HUES48 (cell line): ENCODE measurements around the gene CCDC186.
"Not testable (repeated sequence)": the region's sequence is repeated elsewhere in the genome, so short reads cannot be mapped to it uniquely, and the experiment has no call there.

ENCODE experiments used
- H3K27ac ChIP-seq: one replicate; pipeline ENCODE4 v1.7.0; 2013; ENCODE audit warnings: low read depth, low read length, inconsistent platforms
- H3K27me3 ChIP-seq: 2 replicates; pipeline ENCODE4 v1.6.1; 2013; ENCODE audit warnings: mild to moderate bottlenecking, low read length; ENCODE audit not compliant: control insufficient read depth, insufficient read depth
- H3K36me3 ChIP-seq: 2 replicates; pipeline ENCODE4 v1.6.1; 2013; ENCODE audit warnings: low read length; ENCODE audit not compliant: control insufficient read depth, insufficient read depth
- H3K4me1 ChIP-seq: 2 replicates; pipeline ENCODE4 v1.6.1; 2013; ENCODE audit warnings: mild to moderate bottlenecking, low read length; ENCODE audit not compliant: control insufficient read depth, insufficient read depth
- H3K4me3 ChIP-seq: 2 replicates; pipeline ENCODE4 v1.5.1; 2013; ENCODE audit warnings: mild to moderate bottlenecking, low read depth, low read length
- H3K9ac ChIP-seq: 2 replicates; pipeline ENCODE4 v1.6.1; 2013; ENCODE audit warnings: mild to moderate bottlenecking, low read depth, low read length, moderate library complexity
- H3K9me3 ChIP-seq: 2 replicates; pipeline ENCODE4 v1.6.1; 2013; ENCODE audit warnings: low read length; ENCODE audit not compliant: control insufficient read depth, insufficient read depth

CCDC186 gene

GRCh38 chr10:114151486-114151885, 22.5 kb downstream of the CCDC186 start:
- Histone ChIP-seq H3K9me3 (no peaks in the 10 kb centered on the region), H3K27ac (no peak overlapping the region), H3K9ac (no peak overlapping the region), H3K36me3 (peaks cover 59% of the 10 kb centered on the region), H3K27me3 (no peaks in the 10 kb centered on the region), H3K4me1 (no peaks in the 10 kb centered on the region), H3K4me3 (no peak overlapping the region)

GRCh38 chr10:114149476-114149875, 24.5 kb downstream of the CCDC186 start:
- H3K4me1 ChIP-seq, H3K4me3 ChIP-seq, H3K9ac ChIP-seq, H3K9me3 ChIP-seq, H3K27me3 ChIP-seq, H3K27ac ChIP-seq: not testable (repeated sequence)
- peaks cover 59% of the 10 kb centered on the region for H3K36me3 ChIP-seq

- Histone ChIP-seq H3K36me3 (peaks cover 53% of the 10 kb centered on the region), H3K9me3 (no peaks in the 10 kb centered on the region), H3K27ac (no peak overlapping the region), H3K27me3 (no peaks in the 10 kb centered on the region), H3K9ac (no peak overlapping the region), H3K4me3 (no peak overlapping the region), H3K4me1 (no peaks in the 10 kb centered on the region)
These were observed 30.8 kb downstream of the CCDC186 start for GRCh38 chr10:114143160-114143559.

- Histone ChIP-seq H3K27me3 (no peaks in the 10 kb centered on the region), H3K4me3 (no peak overlapping the region), H3K27ac (no peak overlapping the region), H3K4me1 (no peaks in the 10 kb centered on the region), H3K9me3 (no peaks in the 10 kb centered on the region), H3K36me3 (peaks cover 49% of the 10 kb centered on the region), H3K9ac (no peak overlapping the region)
These were observed 32.0 kb downstream of the CCDC186 start for GRCh38 chr10:114142018-114142417.

- not testable (repeated sequence) for H3K9ac ChIP-seq, H3K9me3 ChIP-seq, H3K27ac ChIP-seq, H3K27me3 ChIP-seq, H3K4me1 ChIP-seq, H3K4me3 ChIP-seq
- peaks cover 54% of the 10 kb centered on the region for H3K36me3 ChIP-seq
These were observed 33.2 kb downstream of the CCDC186 start for GRCh38 chr10:114140827-114141226.

- Histone ChIP-seq H3K9ac (no peak overlapping the region), H3K27me3 (no peaks in the 10 kb centered on the region), H3K4me3 (no peak overlapping the region), H3K4me1 (no peaks in the 10 kb centered on the region), H3K36me3 (peaks cover 56% of the 10 kb centered on the region), H3K9me3 (no peaks in the 10 kb centered on the region), H3K27ac (no peak overlapping the region)
These were observed 34.0 kb downstream of the CCDC186 start for GRCh38 chr10:114140036-114140435.

GRCh38 chr10:114138581-114138980, 35.4 kb downstream of the CCDC186 start:
- Histone ChIP-seq H3K4me1 (no peaks in the 10 kb centered on the region), H3K9me3 (no peaks in the 10 kb centered on the region), H3K4me3 (no peak overlapping the region), H3K36me3 (peaks cover 58% of the 10 kb centered on the region), H3K9ac (no peak overlapping the region), H3K27ac (no peak overlapping the region), H3K27me3 (no peaks in the 10 kb centered on the region)

- H3K36me3 ChIP-seq: peaks cover 65% of the 10 kb centered on the region
- no peak overlapping the region for H3K9ac ChIP-seq
- H3K4me3 ChIP-seq: no peak overlapping the region
- no peak overlapping the region for H3K27ac ChIP-seq
- no peaks in the 10 kb centered on the region for H3K9me3 ChIP-seq
- H3K27me3 ChIP-seq: no peaks in the 10 kb centered on the region
- H3K4me1 ChIP-seq: no peaks in the 10 kb centered on the region
These were observed 38.5 kb downstream of the CCDC186 start for GRCh38 chr10:114135476-114135875.

- Histone ChIP-seq H3K27ac (no peak overlapping the region), H3K4me1 (no peaks in the 10 kb centered on the region), H3K27me3 (no peaks in the 10 kb centered on the region), H3K4me3 (no peak overlapping the region), H3K9me3 (no peaks in the 10 kb centered on the region), H3K9ac (no peak overlapping the region), H3K36me3 (peaks cover 94% of the 10 kb centered on the region)
These were observed 42.9 kb downstream of the CCDC186 start for GRCh38 chr10:114131094-114131493.

- Histone ChIP-seq H3K4me1 (no peaks in the 10 kb centered on the region; the same call in 1 of the 2 replicates), H3K36me3 (peaks cover 27% of the 10 kb centered on the region), H3K4me3 (no peak overlapping the region), H3K27me3 (no peaks in the 10 kb centered on the region), H3K9me3 (no peaks in the 10 kb centered on the region), H3K27ac (no peak overlapping the region), H3K9ac (no peak overlapping the region)
These were observed 53.0 kb downstream of the CCDC186 start for GRCh38 chr10:114121031-114121430.

GRCh38 chr10:114118514-114118913, 55.5 kb downstream of the CCDC186 start:
- H3K27ac ChIP-seq: no peak overlapping the region
- H3K9ac ChIP-seq: no peak overlapping the region
- peaks cover 2% of the 10 kb centered on the region; the same call in 1 of the 2 replicates for H3K36me3 ChIP-seq
- no peaks in the 10 kb centered on the region for H3K9me3 ChIP-seq
- no peak overlapping the region for H3K4me3 ChIP-seq
- H3K4me1 ChIP-seq: no peaks in the 10 kb centered on the region; the same call in 1 of the 2 replicates
- no peaks in the 10 kb centered on the region for H3K27me3 ChIP-seq

GRCh38 chr10:114117728-114118127, 56.3 kb downstream of the CCDC186 start:
- Histone ChIP-seq H3K4me3 (no peak overlapping the region), H3K27me3 (no peaks in the 10 kb centered on the region), H3K9ac (no peak overlapping the region), H3K9me3 (no peaks in the 10 kb centered on the region), H3K36me3 (no peaks in the 10 kb centered on the region), H3K27ac (no peak overlapping the region), H3K4me1 (no peaks in the 10 kb centered on the region; the same call in 1 of the 2 replicates)
